HTR-8/SVneo (cell line): Measurements from ENCODE around the gene ENOX1.
A peak's percentile ranks its signal among the peaks of the same experiment; 100 is the strongest.

Experiments used
- DNase-seq: peaks from one replicate; pipeline ENCODE4 v3.0.0; 2011; ENCODE audit warnings: low spot score, mixed read lengths; ENCODE audit not compliant: insufficient read length
- FAIRE-seq: peaks from 2 replicates; lab custom pipeline; 2011; peaks lifted over from hg19 to GRCh38; lab: Jason Lieb, UNC

The ENOX1 gene

DNA sequence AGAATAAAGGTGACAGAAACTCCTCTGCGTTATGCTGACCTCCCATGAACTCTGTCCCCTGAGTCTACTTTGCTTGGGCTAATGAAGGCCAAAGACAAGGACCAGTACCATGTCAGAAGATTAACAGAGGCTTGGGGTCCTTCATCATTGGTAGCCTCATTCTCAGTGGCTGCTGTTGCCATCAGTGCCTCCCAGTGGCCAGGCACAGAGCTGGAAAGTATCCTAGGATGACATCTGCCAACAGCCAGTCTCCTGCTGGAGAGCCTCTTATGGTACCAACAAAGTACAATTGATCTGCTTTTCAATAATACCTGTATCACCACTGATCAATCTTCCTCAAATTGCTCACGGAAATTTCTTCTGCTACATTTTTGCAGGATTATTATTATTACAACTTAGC is 481.8 kb downstream of the ENOX1 start:
- DNase-seq (no peak), FAIRE-seq (no peak)

DNA sequence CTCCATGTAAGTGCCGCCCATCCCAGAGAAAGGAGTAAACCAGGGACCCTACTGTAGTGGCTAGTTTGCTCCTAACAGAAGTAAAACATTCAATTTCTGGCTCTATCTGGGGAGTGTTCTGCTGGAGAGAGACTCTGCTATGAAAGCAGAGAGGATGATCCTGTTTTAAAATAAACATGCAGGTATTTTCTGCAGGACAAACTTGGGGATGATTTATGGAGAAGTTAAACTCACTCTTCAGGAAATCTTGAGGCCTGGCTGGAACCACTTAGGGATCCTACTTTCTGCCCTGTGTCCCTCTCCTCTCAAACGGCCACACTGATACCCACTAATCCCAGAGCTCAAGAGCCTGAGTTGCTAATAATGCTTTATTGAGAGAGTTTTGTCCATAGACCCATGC is 482.3 kb downstream of the ENOX1 start:
- no peak for FAIRE-seq
- DNase-seq = no peak

DNA sequence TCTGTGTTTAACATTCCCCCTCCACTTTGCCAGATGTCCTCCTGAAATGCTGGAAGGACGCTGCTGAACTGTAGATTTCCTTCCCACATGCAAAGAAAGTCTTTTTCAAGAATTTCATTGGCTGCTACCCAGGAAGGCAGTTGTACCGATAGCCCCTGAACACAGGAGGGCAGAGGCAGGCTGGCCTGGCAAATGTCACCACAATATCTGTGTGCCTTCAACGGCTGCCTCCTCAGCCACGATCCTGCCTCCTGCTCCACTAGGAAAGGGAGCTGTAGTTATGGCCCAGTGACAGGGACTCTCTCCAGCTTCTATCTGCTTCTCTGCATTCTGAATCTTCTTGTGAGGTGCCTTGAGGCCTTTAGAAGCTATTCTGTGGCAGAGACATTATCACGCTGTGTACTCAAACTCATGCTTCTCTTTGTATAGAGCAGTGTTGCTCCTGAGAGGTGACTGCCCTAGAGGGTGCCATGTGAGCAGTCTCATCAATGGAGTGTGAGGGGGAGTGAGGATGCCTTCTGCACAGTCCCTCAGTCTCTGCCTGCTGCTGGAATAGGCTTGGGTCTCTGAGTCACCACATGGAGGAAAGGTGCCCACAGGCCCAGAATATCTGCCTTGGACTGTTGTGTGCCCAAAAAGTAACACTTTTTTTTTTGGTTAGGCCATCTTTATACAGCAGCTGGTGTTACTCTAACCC is 483.6 kb downstream of the ENOX1 start:
- DNase-seq = peak; percentile 17
- FAIRE-seq = no peak

DNA sequence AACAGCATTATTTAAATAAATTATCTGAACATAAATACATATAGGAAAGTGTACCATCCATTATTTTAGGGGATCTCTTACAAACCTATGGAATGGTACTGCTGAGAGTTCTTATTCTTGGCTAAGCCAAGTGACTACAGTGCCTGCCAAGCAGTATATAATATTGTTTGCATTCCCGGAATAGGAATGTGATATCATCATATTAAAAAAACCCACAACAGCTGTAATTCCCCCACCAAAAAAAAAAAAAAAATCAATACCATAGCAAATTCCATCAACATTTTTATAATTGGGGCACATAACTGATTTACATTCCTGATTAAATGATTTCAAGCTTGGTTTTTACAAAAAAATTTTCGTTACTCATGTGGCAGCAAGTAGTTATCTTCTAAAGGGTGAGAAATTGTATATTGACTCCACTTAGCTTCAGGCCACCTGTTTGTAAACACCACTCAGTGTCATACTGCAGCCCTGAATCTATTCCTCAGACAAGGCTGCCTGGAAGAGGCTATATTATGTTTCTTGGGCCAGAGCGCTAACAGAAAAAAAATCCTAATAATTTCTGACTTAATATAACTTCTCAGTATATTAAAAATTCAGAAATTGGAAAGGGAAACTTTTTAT is 485.3 kb downstream of the ENOX1 start:
- no peak for DNase-seq
- no peak for FAIRE-seq

DNA sequence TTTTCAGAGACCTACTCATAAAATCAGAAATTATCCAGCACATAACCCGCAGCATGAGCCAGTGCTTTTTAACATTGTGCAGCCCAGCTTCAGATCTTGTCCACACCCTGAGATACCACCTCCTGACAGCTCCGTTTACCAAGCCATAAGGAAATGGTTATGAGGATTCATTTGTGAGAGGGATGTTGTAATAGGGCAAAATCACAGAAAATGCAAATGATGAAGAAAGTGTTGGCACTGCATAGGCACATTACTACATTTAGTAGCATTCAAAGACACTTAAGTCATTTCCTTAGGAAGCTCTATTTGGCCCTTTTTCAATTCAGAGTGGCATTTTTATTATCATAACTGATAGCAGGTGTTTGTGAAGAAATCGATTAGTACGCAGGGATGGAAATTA is 485.9 kb downstream of the ENOX1 start:
- DNase-seq = no peak
- FAIRE-seq = no peak

DNA sequence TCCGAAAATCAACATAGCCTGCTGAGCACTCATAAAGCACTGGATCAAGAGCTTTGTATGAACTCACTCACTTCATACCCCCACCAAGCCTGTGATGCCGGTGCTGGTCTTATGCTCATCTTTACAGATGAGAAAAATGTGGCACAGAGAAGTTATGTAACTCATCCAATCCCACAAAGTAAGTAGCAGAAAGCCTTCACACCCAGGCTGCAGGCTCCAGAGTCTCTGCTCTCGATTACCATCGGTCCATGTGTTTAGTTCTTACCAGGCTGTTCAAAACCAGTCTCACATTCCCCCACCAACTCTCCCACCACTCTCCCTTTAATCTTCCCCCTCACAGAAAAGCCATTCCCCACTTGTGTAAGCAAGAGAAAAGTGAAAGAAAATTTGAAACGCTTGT is 487.4 kb downstream of the ENOX1 start:
- FAIRE-seq = no peak
- no peak for DNase-seq

DNA sequence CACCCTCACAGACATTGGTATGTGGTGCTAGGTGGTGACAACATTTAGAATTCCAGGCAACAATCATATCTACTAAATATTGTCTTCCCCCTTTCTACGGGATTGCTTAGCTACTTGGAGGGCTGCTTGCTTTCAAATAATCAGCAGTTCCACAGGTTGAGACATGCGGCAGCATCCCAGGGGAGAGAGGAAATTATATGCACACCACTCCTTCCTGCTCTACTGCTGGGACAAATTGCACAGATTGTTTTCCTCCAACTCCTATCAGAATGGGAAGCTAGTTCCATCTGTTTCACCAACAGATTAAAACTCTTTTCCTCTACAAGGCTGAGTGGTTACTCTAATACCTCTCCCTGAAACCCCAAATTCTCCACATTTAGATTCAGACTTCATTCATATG is 488.0 kb downstream of the ENOX1 start:
- FAIRE-seq = no peak
- no peak for DNase-seq

DNA sequence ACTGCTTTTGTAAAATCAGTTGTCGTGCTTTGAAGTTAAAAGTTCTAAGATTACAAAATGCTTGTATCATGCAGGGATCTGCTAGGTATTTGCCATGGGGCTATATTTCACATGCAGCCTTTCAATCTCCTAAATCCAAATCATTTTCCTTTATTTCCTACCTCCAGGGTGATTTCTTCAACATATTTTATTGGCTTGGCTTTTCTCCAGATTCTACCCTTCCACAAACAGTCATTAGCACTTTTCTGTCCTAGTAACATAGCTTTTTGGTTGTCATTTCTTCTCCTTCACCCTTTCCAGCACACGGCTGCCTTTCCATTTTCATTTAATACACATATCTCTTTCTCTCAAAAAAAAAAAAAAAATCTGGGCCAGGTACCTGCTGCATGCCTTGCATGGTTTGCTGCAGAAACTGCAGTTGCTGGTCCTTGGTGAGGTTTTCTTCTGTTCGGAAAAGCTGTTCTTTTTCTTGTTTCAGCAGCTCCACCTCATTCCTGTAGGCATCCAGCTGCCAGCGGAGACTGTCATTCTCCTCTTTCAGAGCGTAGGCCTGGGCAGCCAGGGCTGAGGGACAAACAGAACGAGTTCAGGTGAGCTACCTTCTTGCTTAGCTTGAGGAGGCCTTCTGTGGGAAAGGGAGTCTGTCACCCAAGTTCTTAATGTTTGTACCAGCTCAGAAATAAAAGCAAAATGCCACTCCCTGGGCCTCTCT is 488.6 kb downstream of the ENOX1 start:
- FAIRE-seq (no peak), DNase-seq (no peak)

DNA sequence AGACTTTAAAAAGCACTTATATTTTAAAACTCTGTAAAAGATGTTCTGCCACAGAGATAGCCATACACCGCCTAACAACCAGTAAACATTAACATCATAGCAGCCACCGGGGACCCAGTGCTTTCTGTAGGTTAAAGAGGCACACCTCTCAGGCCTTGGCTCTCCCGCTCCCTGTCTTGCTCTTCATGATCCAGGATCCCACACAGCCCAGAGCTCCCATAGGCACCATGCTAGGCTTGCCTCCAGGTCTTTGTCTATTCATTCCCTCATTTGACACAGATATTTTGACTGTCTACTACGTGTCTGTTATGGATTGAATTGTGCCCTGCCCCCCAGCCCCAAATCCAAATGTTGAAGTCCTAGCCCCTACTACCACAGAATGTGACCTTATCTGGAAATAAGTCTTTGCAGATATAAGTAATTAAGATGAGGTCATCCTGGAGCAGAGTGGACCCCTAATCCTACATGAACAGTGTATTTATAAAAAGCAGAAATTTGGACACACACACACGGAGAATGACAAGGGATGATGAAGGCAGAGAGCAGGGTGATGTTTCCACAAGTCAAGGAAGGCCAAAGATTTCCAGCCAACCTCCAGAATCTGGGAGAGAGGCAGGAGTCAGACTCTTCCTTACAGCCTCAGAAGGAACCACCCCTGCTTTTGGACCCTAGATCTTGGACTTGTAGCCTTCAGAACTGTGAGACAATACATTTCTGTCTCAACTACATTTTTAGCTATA is 490.8 kb downstream of the ENOX1 start:
- no peak for FAIRE-seq

DNA sequence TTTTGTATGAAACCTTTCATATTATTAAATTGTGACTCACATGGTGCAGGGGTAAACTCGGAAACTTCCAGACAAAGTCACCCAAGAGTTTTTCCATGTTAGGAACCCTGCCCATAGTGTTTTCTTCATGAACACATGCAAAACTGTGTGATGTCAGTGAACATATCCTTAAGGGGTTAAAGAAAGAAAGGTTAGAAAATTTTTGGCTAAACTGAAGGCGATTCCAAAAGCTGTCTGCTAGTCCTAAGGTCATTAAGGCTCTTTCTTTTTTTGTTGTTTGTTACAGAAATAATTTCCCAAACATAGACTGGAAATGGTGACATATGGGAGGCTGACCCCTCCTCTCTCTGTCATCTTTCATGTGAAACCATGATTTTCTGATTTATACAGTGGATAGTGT is 491.5 kb downstream of the ENOX1 start:
- DNase-seq = no peak
- no peak for FAIRE-seq

More for the DNA sequence above, 490.8 kb downstream of the ENOX1 start:
- DNase-seq = no peak

DNA sequence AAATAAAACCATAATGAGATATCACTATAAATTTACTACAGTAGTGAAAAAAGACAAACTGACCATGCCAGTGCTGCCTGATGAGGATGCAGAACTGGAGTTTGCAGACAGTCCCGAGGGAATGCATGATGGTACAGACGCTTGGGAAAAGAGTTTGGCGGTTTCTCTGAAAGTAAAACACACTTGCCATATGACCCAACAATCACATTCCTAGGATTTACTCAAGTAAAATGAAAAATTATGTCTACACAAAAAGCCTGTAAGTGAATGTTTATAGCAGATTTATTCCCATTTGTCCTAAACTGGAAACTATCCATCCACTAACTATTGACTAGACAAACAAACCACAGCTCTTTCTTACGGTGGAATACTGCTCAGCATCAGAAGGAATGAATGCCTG is 492.4 kb downstream of the ENOX1 start:
- DNase-seq (no peak), FAIRE-seq (no peak)

DNA sequence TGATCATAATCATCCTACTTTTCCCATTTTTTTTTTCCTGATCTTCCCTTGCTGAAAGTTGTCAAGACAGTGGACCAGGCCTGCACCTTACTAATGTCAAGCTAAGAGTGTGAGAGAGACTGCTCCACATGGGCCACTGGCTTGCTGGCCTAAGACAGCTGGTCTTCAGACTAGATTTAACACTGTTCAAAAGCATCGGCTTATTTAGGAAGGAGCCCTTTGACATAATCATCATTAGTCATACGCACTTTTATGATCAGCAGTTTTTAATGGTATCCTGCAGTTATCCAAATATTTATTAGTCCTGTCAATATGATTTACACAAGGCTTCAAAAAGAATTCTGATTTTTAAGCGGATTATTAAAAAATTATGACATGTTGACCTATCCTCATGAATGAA is 492.8 kb downstream of the ENOX1 start:
- no peak for FAIRE-seq
- no peak for DNase-seq

DNA sequence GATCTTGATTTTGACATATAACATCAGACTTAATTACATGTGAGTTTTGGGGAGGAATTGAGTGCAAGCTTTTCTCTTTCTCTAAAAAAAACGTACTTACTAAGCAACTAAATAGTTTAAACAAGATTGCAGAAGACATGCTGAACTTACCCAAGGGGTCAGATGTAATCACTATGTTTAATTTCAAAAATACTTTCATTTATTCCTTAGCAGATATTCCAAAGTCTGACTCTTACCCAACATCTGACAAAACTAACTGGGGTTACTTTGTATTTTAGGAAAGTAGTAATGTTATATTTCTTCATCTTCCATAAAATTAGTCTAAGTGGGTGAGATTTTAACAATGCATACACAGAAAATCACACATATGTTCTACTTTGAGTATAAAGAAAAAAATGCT is 493.2 kb downstream of the ENOX1 start:
- no peak for FAIRE-seq

DNA sequence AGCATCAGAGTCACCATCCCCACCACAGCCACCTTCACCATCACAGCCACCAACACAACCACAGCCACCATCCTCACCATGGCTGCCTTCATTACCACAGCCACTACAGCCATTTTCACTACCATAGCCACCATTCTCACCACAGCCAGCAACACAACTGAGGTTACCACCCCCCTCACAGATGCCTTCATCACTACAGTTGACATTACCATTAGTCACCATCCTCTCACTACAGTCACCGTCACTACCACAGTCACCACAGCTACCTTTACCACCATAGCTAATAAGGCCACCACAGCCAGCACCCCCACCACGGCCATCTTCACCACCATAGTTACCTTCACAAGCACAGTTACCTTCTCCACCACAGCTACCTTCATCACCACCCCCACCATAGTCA is 493.8 kb downstream of the ENOX1 start:
- no peak for DNase-seq
- no peak for FAIRE-seq

More for the DNA sequence above, 493.2 kb downstream of the ENOX1 start:
- DNase-seq = no peak

DNA sequence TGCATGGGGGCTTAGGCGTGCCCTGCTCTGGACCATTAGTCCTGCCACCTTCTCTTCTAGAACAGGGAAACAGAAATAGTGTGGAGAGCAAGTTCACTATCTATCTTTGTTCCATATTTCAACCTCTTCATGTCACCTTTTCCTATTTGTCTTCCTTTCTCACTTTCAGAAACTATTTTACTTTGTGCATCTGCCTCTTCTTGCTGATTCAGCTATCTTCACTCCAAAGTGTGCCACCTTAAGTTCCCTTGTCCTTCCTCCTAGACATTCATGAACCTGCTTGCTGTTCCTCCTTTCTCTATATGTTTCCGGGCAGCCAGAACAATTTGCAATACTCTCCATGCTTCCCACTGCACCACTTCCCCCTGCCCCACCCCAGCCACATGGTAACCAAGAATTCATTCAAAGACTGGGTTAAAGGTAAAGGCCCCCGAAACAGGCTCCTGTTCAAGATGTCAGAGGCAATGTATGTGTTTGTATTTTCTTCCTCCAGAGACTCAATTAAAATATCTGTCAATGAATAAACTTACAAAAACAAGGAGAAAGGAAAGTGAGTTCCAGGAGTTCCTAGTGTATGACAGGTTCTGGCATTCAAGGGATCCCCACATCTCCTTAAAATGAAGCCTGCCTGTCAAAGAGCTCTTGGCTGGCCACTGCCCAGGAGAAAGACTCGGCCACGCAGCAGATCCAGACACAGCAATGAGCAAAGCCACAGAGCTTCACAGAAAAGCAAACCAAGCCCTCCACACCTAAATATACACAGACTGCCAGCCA is 495.3 kb downstream of the ENOX1 start:
- FAIRE-seq (no peak), DNase-seq (no peak)

DNA sequence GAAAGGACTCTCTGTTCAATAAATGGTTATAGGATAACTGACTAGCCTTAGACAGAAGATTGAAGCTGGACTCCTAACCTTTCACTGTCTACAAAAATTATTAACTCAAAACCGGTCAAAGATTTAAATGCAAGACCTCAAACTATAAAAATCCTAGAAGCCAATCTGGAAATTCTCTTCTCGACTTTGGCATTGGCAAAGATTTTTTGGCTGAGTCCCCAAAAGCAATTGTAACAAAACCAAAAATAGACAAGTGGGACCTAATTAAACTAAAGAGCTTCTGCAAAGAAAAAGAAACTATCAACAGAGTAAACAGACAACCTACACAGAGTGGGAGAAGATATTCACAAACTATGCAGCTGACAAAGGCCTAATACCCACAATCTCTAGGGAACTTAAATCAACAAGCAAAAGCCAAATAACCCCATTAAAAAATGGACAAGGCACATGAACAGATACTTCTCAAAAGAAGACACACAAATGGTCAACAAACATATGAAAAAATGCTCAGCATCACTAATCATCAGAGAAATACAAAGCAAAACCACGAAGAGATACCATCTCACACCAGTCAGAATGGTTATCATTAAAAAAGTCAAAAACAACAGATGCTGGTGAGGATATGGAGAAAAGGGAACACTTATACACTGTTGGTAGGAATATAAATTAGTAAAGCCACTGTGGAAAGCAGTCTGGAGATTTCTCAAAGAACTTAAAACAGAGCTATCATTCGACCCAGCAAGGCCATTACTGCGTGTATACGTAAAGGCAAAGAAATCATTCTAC is 497.1 kb downstream of the ENOX1 start:
- FAIRE-seq (no peak), DNase-seq (no peak)

DNA sequence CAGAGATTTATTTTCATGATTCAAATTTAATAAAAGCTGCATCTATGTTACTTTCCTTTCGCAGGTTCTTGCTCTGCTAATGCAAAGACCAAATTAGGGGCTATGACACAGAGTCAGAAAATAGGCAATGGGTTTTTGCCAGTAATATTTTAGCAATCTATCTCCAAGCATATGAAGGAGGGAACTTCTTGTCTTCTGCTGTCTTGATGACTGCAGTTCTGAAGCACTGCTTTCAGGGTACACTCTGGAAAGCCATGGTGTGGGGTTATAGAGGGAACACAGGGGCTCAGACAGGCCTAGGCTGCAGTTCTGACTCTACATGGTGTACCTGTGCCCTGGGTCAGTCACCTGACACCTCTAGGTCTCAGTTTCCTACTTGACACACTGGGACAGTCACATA is 500.0 kb downstream of the ENOX1 start:
- DNase-seq (no peak), FAIRE-seq (no peak)

DNA sequence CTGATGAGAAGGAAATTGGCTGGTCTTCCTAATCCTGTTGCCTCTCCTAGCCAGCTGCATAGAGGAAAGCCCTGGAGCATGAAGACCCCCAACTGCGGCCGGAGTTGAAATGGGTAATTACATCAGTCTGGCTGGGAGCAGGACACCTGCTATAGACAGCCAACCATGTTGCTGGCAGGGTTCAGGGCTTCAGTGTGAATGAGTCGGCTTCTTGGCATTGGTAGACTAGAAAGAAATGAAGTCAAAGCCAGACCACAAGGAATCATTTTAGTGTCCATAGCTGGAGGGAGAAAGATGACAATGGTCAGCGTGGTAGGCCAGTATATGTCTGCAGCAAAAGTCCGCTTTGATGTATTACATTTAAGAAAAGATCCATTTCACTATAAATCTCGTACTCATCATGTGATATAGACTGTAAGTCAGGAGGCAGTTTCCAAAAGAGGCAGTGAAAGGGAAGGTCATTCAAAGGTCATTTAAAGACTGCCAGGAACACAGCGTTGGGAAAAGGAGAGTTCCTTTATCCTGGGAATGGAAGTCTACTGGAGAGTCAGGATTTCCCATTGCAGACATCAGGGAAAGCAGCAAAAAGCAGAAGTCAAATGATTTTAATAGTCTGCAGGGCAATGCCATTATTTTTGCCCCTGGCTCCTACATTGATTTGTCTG is 500.7 kb downstream of the ENOX1 start:
- FAIRE-seq (no peak), DNase-seq (no peak)

DNA sequence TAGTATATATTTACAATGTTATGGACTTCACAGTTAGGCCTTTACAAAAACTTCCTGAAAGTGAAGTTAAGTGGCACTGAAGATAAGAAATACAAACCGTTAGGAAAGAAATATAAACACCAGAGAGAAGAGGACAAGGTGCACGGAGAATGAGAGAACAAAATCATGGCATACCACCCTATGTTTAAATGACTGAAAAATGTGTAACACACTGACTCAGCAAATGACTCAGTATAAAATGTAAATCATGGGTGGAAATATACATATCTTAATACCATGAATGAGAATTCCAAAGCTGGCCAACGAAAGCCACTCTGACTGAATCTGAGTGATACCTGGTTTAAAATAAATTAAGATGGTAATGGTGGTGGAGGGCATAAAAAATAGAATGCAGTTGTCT is 502.6 kb downstream of the ENOX1 start:
- FAIRE-seq (no peak), DNase-seq (no peak)
